DMS114 treated with DMSO at 0.1 percent for 48 hours (cell line): ENCODE measurements around the gene TRAP1.

Source experiments
- DNase-seq: peaks from one replicate; lab custom pipeline; 2025; ENCODE audit not compliant: unreplicated experiment; lab: John Stamatoyannopoulos, UW

The TRAP1 gene

DNA sequence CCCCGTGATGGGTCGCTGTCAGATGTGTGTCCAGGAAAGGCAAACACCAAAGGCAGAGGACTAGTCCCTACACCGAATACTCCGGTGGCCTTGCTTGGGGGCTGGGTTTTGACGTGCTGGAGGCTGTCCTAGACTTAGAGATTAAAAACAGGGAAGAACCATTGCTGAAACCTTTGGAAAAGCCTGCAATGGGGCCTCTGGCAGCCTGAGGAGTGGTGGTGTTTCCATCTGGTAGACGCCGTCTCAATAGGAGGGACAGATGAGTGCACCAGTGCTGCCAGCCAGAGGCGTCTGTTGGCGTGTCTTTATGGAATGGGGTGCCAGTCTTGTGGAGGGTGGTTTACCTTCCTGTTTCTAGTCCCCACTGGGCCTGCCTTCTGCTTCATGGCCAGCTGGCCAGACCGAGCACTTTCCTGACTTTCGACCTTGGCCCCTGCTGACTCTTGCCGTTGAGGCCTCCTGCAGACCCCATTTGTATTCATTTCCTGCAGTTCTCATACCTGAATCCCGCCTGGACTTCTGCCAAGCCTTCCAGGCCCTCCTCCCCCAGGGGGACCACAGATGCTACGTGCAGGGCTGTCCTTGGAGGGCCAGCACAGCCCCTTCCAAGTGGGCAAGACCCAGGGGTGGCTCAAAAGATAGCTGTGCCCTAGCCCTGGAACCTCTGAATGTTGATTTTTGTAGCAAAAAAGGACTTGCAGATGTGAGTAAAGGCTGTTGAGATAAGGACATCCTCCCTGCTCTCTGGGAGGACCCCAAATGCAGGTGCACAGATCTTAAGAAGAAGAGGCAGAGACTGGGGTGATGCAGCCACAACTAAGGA lies 64.7 kb downstream of the TRAP1 start:
- DNase-seq: no peak

DNA sequence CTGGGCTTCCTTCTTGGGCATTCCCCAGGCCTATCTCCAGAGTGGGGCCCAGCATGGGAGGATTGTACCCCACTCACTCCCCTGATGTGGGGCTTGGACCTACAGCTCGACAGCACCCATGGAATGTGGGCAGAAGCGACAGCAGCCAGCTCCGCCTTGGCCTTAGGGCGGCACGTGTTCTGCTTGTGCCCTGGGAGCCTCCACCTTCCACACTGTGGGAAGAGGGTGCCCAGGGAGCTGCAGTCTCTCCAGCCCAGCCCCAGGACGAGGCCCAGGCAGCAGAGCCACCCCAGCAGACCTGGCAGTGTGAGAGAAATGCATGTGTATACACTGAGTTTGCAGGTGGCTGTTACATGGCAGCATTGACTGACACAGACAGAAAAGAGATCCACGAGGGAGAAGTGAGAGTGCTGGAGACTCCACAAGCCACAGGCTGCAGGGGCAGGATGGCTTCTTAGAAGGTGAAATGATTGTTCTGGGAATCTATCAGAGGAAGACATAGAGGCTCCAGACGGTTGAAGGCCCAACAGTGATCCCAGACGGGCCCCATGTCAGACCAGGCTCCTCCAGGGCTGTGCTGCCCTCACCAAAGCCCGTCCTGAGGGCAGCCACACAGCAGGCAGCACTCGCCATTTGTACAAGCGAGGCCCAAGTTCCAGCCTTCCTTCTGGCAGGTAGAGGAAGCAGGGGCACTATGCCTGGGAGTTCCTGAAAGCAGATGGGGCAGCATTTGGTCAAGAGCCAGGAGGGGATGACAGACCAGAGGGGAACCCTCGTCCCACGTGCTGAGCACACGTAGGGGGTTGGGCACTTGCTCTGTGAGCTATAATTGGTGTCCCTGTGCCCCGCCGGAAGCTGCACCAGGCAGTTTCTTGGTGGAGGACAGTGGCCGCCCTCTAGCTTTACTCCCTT lies 65.6 kb downstream of the TRAP1 start:
- no peak for DNase-seq

DNA sequence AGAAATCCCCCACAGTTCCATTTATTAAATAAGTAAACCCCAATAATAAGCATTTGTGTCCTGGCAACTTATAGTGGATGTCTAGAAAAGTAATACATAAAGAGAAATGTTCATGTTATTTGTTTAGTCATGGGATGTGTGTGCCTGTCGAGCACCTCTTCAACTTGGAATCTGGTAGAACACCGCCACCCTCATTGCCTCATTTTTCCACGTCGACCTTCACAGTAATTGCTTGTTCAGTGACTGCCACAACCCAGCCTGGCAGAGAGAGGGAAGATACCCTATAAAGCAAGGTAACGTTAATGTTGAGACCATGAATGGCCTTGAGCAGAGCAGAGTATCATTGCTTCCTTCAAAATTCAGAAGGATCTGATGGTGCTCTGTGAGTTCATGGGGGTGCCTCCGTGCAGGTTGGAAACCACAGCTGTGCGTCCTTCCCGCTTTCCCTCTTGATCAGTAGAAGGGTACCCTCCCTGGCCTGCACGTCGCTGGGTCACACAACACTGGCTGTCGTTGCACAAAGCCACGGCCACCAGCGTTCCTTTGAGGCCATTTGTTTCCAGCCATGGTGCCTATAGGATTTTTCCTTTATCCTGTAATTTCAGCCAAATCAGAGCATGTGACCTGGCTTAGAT lies 66.6 kb downstream of the TRAP1 start:
- no peak for DNase-seq

DNA sequence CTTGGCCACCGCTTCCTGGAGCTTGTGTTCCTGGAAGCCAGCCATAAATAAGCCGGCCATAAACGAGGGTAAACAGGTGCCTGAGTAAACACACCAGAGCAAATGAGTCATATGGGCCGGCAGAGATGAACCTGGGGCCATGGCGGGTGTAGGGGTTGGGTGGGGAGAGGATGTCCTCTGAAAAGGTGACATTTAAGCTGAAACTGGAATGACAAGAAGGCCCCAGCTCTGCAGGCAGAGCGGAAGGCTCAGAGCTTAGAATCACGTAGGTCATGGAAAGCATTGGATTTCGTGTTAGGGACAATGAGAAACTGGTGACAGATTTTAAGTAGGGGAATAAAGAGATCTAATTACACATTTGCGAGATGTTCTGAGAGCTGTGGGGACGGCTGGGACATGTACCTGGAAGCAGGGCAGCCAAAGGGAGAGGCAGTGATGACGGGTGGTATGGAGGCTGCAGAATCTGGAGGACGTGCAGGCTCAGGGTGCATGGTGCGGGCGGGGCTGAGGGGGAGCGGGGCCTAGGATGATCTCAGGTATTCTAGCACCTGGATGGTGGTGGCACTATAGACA lies 70.9 kb downstream of the TRAP1 start:
- no peak for DNase-seq

DNA sequence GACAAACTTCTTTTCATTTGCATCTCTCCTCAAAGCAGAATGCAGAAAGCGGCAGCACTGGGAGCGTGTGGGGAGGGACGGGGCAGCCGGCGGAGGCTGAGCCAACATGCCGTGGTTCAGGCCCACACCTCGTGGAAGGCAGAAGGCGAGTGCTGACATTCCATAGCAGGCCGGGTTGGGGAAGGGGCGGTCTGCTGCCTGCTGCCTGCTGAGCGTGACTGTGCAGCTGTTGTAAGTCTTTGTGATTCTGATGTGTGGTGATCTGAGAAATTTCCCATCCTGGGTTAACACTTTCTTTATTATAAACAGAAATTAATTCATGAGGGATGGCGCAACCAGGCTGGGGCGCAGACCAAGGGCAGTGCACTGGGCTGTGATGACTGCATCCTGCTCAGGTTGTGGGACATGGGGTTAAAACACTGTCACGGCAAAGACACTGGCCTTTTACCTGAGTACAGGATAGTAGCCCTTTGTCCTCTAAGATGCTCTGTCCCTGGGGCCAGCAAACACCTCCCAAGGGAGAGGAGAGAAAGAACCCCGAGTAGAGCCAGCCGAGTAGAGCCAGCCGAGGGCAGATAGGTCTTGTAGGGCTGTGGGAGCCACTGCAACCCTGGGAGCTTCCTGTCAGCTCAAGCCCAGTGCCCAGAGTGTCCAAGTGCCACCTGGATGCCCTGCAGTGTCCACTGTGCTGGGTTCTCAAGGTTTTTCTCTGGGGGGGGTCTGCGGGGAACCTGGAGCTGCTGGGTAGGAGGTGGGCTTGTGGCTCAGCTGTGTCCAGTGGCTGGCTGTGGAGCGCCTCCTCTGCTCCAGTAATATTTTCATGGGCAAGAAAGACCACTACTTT lies 71.6 kb downstream of the TRAP1 start:
- no peak for DNase-seq

DNA sequence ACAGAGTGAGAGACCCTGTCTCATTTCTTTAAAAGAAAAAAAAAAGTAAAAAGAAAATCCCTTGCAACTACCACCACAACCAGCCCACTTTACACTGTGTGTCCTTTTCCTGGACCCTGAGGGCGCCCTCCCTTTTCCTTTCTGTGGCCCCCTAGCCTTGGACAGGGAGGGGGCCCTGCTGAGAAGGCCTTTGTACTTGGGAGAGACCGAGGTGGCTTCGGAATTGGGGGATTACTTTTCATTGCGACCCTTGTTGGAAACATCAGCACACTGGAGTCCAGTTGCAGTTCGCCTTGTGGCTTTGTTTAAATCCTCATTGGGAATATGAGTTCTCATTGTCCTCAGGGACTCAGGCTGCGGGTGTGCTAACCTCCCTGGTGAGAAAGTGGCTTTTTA lies 72.2 kb downstream of the TRAP1 start:
- DNase-seq: no peak

DNA sequence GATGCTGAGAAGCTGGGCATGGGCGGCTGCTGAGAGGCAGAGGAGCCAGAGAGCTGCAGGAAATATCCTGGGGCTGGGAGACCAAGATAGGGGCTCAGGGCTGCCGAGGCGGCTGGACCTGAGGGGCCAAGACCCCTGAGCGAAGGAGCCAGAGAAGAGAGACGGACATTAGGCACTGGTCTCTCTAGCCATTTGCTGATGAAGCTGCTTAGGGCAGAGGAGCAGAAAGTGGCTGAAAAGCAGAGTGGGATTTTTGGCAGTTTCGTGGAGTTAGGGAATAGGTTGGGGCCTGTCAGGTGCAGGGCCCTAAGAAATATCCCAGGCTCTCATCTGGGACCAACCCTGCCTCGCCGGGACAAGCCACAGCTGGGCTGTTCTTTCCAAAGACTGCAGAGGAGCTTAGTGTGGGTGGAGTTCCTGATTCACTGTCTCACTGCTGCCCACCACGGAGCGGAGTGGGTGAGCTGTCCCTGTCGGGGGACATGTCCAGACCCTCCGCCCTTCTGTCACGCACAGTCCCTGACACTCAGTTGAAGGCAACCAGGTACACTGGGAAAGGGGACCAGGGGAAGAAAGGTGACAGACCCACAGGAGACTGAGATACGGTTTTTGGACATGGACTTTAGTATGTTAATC lies 74.1 kb downstream of the TRAP1 start:
- no peak for DNase-seq

DNA sequence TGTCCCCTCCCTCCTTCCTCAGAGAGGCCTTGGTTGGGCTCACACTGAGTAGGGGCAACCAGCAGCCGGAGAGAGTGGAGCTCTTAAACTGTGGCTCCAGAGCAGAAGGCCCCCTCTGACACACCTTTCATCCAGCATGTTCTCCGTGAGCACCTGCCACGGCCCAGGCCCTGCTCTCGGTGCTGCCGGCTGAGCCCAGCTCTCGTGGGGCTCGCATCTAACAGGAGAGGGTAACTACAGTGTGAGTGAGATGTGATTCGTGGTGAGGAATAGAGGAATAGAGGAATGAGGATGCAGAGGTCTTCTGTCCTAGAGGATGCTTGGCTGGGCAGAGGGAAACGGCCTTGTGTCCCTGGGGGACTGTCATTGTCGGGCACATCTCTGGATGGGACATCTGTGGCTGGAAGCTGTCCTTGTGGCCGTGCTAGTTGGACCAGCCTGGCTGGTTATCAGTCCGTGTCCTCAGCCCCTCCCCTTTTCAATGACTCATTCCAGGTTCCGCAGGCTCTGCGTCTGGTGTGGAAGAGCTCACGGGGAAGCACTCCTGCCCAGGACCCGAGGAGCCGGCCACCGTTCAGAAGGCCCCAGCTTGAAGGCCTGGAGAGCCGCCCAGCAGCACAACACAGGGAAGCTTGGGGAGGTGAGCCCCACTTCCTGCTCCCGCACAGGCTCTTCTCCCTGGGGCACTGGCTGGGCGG lies 74.8 kb downstream of the TRAP1 start:
- no peak for DNase-seq

DNA sequence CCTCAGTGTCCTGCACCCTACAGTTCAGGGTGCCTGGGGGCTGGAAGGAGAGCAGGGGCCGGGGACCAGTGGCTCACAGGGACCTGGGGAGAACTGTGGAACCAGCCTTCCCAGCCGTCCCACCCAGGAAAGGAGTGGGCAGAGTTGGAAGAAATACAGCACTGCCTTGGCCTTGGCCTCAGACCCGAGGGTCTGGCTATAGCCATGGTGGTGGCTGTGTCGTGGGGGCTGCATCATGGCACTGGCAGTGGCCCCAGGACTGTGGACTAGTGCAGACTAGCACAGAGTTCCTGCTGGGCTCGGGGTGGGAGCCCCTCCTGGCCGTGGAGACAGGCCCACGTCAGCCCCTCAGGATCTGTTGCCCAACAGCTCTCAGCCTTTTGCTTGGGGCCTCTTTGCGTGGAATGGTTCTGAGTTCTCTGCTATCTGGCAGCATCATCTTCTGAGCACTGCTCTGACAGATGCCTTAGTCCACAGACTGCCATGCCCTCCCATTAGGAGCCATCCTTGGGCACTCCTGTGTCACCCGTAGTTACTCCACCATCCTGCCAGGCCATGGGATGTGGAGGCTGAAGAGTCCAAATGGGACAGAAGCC lies 75.4 kb downstream of the TRAP1 start:
- DNase-seq: no peak

DNA sequence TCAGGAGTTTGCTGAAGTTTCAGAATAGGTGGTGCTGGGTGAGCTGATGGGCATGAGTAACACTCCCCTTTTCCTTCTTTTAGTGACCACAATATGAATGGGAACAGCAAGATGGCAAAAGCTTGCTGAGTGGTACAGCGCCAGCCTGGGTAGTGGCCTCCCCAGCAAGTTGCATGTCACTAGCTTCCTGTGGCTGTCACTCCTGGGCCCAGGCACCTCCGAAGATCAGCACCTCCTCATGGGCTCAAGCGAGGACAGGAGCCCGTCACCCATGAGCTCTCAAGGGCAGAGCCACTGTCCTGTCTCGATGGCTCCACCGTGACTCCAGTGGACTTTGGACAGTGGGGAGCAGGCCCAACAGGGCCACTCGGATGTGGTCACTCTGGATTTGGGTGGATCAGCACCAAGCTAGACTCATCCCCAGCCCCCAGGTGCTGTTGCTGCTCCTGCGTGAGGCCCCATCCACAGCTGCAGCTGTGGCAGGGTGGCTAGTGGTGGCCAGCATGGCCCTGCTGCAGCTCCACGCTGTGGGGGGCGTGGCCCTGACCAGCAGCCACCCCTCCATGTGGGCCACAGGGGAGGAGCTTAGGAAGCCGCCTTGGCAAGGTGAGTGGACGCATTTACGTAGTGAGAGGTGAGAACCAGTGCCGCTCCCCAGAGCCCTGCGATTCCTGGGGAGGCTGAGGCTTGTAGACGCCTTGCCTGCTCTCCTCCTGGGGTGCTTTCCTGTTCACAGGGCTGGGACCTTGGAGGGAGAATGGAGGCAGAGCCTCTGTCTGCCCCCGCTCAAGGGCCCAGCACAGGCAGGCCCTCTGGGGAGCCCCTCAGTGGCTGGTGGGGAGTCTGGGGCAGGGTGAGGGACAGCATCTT lies 76.5 kb downstream of the TRAP1 start:
- DNase-seq: no peak

DNA sequence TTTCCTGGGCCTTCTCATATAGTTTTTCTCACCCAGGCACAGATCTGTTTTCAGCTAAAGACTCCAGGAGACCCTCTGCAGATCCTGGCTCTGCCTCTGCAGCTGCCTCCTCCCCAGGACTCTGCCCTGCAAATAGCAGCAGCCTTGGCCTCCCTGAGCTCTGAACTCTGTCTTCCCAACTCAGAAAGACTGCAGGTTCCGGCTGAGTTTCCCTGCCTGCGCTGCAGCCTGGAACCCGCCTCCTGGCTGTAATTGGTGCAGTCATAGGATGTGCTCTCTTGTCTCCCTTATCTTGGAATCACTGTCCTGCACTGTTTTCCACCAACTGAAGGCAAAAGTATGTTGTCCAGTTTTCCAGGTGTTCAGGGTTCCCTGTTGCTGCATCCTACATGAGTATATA lies 77.1 kb downstream of the TRAP1 start:
- no peak for DNase-seq

DNA sequence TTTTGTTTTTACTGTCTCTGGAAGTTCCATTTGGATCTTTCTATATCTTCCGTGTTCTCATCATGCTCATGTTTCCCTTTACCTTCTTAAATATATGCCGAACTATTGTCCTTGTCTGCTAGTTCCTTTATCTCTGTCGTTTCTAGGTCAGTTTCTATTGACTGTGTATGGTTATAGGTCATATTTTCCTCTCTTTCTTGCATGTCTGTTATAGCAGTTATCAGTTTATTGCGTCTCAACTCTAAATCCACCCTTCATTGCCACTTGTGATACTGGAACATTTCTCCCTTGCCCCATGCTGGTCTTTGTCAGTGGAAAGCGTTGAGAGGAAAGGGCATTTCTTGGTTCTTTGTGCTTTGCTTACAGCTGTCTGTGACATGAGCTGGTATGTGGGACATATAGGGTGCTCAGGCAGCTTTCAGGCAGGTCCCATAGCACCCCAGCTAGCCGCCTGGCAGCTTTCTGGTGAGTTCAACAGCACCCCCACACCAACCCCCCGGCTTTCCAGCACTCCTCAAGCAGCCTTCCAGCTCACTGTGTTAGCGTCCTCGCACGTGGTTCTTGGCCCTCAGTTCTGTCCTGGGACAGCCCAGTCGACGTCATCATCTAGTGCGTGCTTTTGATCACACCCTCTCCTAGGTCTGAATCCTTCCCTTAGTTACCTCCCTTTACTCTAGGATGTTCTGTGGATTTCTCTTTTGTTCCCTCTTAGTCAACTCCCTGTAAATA lies 78.2 kb downstream of the TRAP1 start:
- no peak for DNase-seq

DNA sequence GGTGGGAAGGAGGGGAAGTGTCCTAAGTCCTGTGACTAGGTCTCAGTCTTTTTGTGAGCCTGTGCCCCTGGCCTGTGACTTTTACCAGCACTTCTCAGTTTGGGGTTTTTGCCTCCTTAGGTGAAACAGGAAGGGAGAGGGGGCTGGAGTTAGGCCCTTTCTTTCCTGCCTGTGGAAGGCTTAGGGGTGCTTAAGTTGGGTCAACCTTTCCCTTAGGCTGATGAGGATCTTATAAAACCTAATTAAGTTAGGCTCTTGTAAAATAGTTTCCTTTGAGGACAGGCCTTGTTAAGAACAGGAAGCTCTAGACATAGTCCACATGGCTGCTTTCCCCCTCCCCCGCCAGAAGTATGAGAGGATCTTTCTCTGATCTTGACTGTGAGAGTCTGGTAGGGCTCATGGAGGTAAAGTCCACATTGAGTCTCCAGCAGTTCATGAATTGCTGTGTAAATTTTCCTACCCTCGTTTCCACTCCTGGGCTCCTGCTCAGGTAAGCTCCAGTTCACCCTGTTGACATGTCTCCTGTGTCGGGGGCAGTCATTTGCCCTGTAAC lies 79.9 kb downstream of the TRAP1 start:
- DNase-seq: no peak

DNA sequence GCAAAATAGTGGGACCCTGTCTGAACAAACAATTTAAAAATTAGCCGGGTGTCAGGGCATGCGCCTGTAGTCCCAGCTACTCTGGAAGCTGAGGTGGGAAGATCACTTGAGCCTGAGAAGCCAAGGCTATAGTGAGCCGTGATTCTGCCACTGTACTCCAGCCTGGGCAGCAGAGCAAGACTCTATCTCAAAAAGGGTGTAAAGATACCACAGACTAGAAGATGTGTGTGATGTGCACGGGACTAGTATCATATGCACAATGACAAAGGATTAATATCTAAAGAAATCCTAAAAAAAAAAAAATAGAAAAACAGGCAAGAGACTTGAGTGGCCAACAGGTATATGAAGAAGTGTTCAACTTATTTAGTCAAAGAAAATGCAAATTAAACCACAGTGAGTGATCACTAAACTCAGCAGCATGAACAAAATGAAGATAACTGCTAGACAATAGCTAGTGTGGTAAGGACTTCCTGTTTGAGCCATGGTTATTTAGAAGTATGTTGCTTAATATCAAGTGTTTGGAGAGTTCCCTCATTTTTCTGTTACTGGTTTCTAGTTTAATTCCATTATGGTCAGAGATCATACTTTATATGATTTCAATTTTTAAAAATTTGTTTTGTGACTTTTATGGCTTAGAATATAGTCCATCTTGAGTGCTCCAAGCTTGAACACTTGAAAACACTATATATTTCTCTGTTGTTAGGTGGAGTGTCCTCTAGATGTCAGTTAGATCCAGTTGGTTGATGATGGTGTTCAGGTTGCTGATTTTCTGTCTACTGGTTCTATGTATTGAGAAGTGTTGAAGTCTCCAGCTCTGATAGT lies 91.2 kb downstream of the TRAP1 start:
- no peak for DNase-seq

DNA sequence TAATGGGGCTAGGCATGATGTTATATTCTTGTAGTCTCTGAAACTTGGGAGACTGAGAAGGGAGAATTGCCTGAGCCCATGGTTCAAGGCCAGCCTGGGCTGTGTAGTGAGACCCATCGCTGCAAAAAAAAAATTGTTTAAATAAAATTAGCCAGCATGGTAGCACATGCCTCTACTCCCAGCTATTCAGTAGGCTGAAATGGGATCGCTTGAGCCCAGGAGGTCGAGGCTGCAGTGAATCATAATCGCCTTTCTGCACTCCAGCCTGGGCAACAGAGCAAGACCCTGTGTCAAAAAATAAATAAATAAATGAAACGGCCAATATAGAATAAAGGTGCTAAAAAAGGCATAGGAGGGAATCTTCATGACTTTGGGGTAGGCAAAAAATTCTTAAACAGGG lies 92.0 kb downstream of the TRAP1 start:
- no peak for DNase-seq

DNA sequence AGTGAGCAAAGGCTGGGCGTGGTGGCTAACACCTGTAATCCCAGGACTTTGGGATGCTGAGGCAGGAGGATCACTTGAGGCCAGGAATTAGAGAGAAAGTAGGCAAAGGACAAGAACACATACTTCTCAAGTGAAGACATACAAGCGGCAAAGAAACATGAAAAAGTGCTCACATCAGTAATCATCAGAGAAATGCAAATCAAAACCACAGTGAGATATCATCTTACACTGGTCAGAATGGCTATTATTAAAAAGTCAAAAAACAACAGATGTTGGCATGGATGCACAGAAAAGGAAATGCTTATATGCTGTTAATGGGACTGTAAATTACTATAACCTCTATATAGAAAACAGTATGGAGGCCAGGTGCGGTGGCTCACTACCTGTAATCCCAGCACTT lies 93.7 kb downstream of the TRAP1 start:
- DNase-seq: no peak
